ENCODE data around the gene SUSD1.
A peak's percentile ranks its signal among the peaks of the same experiment; 100 is the strongest.

Gene SUSD1

DNA sequence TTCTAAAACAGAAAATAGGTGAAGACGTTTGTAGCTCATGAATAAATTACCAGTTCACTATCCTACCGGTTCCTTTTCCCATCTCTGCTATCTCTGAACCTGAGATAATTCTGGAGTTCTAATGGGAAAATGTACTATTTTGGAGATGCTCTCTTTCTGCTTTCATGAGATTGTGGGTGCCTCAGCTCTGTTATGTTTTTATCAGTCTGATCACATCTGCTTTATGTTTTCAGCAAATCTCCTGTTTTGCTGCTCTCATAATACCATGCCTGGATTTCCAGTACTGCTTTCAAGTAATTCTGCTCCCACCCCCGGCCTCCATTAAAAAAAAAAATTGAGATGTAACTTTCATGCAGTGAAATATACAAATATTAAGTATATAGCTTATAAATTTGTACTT, 9.1 kb upstream of the SUSD1 start:
- POLR2A ChIA-PET: interaction anchor here (0.7 kb wide), 1 partner anchor 82 kb away, joined by 3 read pairs; no protein-coding TSS in a partner anchor
- no peaks in the 10 kb centered on the region for H3K4me1 ChIP-seq (ENCODE audit: control insufficient read depth, insufficient read depth, low read length)

DNA sequence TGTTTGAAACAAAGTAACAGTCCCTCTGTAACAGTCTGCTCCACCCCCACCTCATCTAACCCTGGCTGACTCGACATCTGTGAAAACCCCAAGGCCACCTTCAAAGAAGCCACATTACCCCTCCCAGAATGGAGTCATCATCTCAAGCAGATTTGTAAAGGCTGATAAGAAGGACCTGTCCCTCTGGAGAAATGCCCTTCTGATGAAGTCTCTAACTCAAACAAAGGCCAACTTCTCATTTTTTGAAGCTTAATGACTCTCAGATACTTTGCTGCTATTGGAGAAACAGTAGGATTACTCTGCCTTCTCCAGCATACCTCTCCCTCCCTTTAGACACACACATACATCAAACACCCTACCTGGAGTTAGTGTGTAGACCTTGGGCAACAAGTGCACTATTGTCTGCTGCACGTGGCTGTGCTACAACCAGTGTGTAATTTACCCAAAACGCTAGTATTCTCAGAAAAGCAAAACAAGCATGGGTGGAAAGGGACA, 5.3 kb upstream of the SUSD1 start:
- Histone ChIP-seq H3K4me1 (ENCODE audit: control insufficient read depth, insufficient read depth, low read length) (no peaks in the 10 kb centered on the region), H3K9me3 (ENCODE audit: control insufficient read depth, insufficient read depth, low read depth, low read length) (no peaks in the 10 kb centered on the region), H3K4me3 (ENCODE audit: low read depth, low read length) (no peak overlapping the region), H3K36me3 (ENCODE audit: control insufficient read depth in 2 of 2, insufficient read depth in 1 of 2, low read length in 2 of 2) (no peaks in the 10 kb centered on the region), H3K27ac (ENCODE audit: extremely low read depth, low read depth, low read length) (no peak overlapping the region)
- POLR2A ChIA-PET: interaction anchor here (1.4 kb wide), 1 partner anchor 199 kb away, joined by 4 read pairs; the partner anchor contains the start of gene HSDL2
- CTCF ChIA-PET: interaction anchor here (0.6 kb wide), 1 partner anchor 178 kb away, joined by 4 read pairs; no protein-coding TSS in a partner anchor
- TF ChIP-seq, protein P1, sequence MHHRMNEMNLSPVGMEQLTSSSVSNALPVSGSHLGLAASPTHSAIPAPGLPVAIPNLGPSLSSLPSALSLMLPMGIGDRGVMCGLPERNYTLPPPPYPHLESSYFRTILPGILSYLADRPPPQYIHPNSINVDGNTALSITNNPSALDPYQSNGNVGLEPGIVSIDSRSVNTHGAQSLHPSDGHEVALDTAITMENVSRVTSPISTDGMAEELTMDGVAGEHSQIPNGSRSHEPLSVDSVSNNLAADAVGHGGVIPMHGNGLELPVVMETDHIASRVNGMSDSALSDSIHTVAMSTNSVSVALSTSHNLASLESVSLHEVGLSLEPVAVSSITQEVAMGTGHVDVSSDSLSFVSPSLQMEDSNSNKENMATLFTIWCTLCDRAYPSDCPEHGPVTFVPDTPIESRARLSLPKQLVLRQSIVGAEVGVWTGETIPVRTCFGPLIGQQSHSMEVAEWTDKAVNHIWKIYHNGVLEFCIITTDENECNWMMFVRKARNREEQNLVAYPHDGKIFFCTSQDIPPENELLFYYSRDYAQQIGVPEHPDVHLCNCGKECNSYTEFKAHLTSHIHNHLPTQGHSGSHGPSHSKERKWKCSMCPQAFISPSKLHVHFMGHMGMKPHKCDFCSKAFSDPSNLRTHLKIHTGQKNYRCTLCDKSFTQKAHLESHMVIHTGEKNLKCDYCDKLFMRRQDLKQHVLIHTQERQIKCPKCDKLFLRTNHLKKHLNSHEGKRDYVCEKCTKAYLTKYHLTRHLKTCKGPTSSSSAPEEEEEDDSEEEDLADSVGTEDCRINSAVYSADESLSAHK (tag by site-specific recombination; IDR thresholded peaks at IDR 0.05): no peak
- TF ChIP-seq ZFHX2 (tag by site-specific recombination; conservative IDR thresholded peaks at IDR 0.05) (no peak), MEIS1 (CRISPR knock-in tag; IDR thresholded peaks at IDR 0.05; ENCODE audit: borderline replicate concordance) (no peak), SCRT2 (tag by site-specific recombination; IDR thresholded peaks at IDR 0.05) (peak; percentile 48; the same call in 1 of the 2 replicates)

More for the DNA sequence above, 9.1 kb upstream of the SUSD1 start:
- Histone ChIP-seq H3K4me3 (ENCODE audit: low read depth, low read length) (no peak overlapping the region), H3K9me3 (ENCODE audit: control insufficient read depth, insufficient read depth, low read depth, low read length) (no peaks in the 10 kb centered on the region), H3K36me3 (ENCODE audit: control insufficient read depth in 2 of 2, insufficient read depth in 1 of 2, low read length in 2 of 2) (no peaks in the 10 kb centered on the region), H3K27ac (ENCODE audit: extremely low read depth, low read depth, low read length) (no peak overlapping the region)
- TF ChIP-seq ZBTB17 (tag by site-specific recombination; IDR thresholded peaks at IDR 0.05) (no peak), ZSCAN4 (tag by site-specific recombination; IDR thresholded peaks at IDR 0.05) (no peak), KLF7 (tag by site-specific recombination; IDR thresholded peaks at IDR 0.05; ENCODE audit: borderline replicate concordance) (no peak), ZNF558 (tag by site-specific recombination; IDR thresholded peaks at IDR 0.05) (no peak), KLF10 (tag by site-specific recombination; IDR thresholded peaks at IDR 0.05) (no peak), ZSCAN23 (tag by site-specific recombination; IDR thresholded peaks at IDR 0.05) (no peak), KLF16 (tag by site-specific recombination; IDR thresholded peaks at IDR 0.05) (no peak), ZNF449 (tag by site-specific recombination; IDR thresholded peaks at IDR 0.05) (no peak), ZNF140 (tag by site-specific recombination; IDR thresholded peaks at IDR 0.05) (no peak), OSR2 (tag by site-specific recombination; IDR thresholded peaks at IDR 0.05) (no peak), ZNF184 (tag by site-specific recombination; IDR thresholded peaks at IDR 0.05) (no peak)
- TF ChIP-seq, protein P2, sequence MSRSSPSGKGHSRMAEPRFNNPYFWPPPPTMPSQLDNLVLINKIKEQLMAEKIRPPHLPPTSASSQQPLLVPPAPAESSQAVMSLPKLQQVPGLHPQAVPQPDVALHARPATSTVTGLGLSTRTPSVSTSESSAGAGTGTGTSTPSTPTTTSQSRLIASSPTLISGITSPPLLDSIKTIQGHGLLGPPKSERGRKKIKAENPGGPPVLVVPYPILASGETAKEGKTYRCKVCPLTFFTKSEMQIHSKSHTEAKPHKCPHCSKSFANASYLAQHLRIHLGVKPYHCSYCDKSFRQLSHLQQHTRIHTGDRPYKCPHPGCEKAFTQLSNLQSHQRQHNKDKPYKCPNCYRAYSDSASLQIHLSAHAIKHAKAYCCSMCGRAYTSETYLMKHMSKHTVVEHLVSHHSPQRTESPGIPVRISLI (tag by site-specific recombination; IDR thresholded peaks at IDR 0.05): no peak
- CTCF ChIA-PET: interaction anchor here (0.6 kb wide), 1 partner anchor 19 kb away, joined by 3 read pairs; no protein-coding TSS in a partner anchor

Data from HEK293 (cell line).